Measurements from ENCODE around the gene TJP3. TPM values are rescaled to one million over a fixed set of nuclear protein-coding genes. Genes with fewer than 3 reads are reported as not detected.
A peak's percentile ranks its signal among the peaks of the same experiment; 100 is the strongest.

The TJP3 gene
- total and polyA plus RNA-seq, 2 experiments from 2014 or later: 23.7 to 49.2 TPM

- WGBS (ENCODE audit: low lambda C conversion rate, missing lambda C conversion rate): 71% methylated on average over 13 of the region's 33 CpGs
- H4K20me1 ChIP-seq (ENCODE audit: insufficient read depth, poor library complexity, severe bottlenecking): peaks cover 19% of the 10 kb centered on the region
- H3K4me1 ChIP-seq (ENCODE audit: insufficient read depth): peaks cover 35% of the 10 kb centered on the region
- H3K27ac ChIP-seq: peak overlapping the region; percentile 84
- H3K4me3 ChIP-seq: no peak overlapping the region
- H2AFZ ChIP-seq: no peak overlapping the region
- peaks cover 37% of the 10 kb centered on the region for H3K79me2 ChIP-seq
- H3K36me3 ChIP-seq (replicated peaks; ENCODE audit: insufficient read depth, low read depth): no peaks in the 10 kb centered on the region
- H3K27me3 ChIP-seq: no peaks in the 10 kb centered on the region
- H3K4me2 ChIP-seq: peak overlapping the region; percentile 56
- H3K9me2 ChIP-seq (replicated peaks; ENCODE audit: insufficient read depth): no peaks in the 10 kb centered on the region
- no peak for TF ChIP-seq EZH2 (IDR thresholded peaks at IDR 0.05; ENCODE audit: borderline replicate concordance)
- no peak for TF ChIP-seq CTCF (IDR thresholded peaks at IDR 0.05; ENCODE audit: poor library complexity)
- TF ChIP-seq EZH2phosphoT487 (IDR thresholded peaks at IDR 0.05; ENCODE audit: low read depth, severe bottlenecking, unreplicated experiment): no peak
- H3K9me3 ChIP-seq (ENCODE audit: low read depth): no peaks in the 10 kb centered on the region
- peak; percentile 49 for DNase-seq (ENCODE audit: low spot score)
Observed at GRCh38 chr19:3669947-3670795, 38.0 kb upstream of the TJP3 start.

GRCh38 chr19:3670796-3671679 lies 37.1 kb upstream of the TJP3 start:
- Histone ChIP-seq H3K4me1 (ENCODE audit: insufficient read depth) (peaks cover 35% of the 10 kb centered on the region), H2AFZ (no peak overlapping the region), H3K27me3 (no peaks in the 10 kb centered on the region), H3K79me2 (peaks cover 37% of the 10 kb centered on the region), H3K9me3 (ENCODE audit: low read depth) (no peaks in the 10 kb centered on the region), H3K36me3 (replicated peaks; ENCODE audit: insufficient read depth, low read depth) (no peaks in the 10 kb centered on the region), H3K4me2 (peak overlapping the region; percentile 56), H3K9me2 (replicated peaks; ENCODE audit: insufficient read depth) (no peaks in the 10 kb centered on the region), H3K4me3 (no peak overlapping the region), H3K27ac (peak overlapping the region; percentile 84), H4K20me1 (ENCODE audit: insufficient read depth, poor library complexity, severe bottlenecking) (peaks cover 19% of the 10 kb centered on the region)
- TF ChIP-seq CTCF (IDR thresholded peaks at IDR 0.05; ENCODE audit: poor library complexity) (no peak), EZH2phosphoT487 (IDR thresholded peaks at IDR 0.05; ENCODE audit: low read depth, severe bottlenecking, unreplicated experiment) (no peak), EZH2 (IDR thresholded peaks at IDR 0.05; ENCODE audit: borderline replicate concordance) (no peak)
- peak; percentile 42 for DNase-seq (ENCODE audit: low spot score)
- WGBS (ENCODE audit: low lambda C conversion rate, missing lambda C conversion rate): 76% methylated on average over 37 of the region's 45 CpGs

GRCh38 chr19:3671680-3672574 lies 36.3 kb upstream of the TJP3 start:
- no peak for TF ChIP-seq EZH2phosphoT487 (IDR thresholded peaks at IDR 0.05; ENCODE audit: low read depth, severe bottlenecking, unreplicated experiment)
- TF ChIP-seq EZH2 (IDR thresholded peaks at IDR 0.05; ENCODE audit: borderline replicate concordance): no peak
- TF ChIP-seq CTCF (IDR thresholded peaks at IDR 0.05; ENCODE audit: poor library complexity): no peak
- Histone ChIP-seq H4K20me1 (ENCODE audit: insufficient read depth, poor library complexity, severe bottlenecking) (peaks cover 19% of the 10 kb centered on the region), H3K4me1 (ENCODE audit: insufficient read depth) (peaks cover 35% of the 10 kb centered on the region), H3K4me3 (no peak overlapping the region), H3K36me3 (replicated peaks; ENCODE audit: insufficient read depth, low read depth) (no peaks in the 10 kb centered on the region), H3K9me3 (ENCODE audit: low read depth) (no peaks in the 10 kb centered on the region), H3K4me2 (peak overlapping the region; percentile 56), H3K79me2 (peaks cover 46% of the 10 kb centered on the region), H3K9me2 (replicated peaks; ENCODE audit: insufficient read depth) (no peaks in the 10 kb centered on the region), H3K27me3 (no peaks in the 10 kb centered on the region), H2AFZ (no peak overlapping the region), H3K27ac (peak overlapping the region; percentile 84)
- 80% methylated on average over 38 of the region's 40 CpGs for WGBS (ENCODE audit: low lambda C conversion rate, missing lambda C conversion rate)
- no peak for DNase-seq (ENCODE audit: low spot score)

Measured in hepatocyte (in vitro differentiated cells).